Upper lobe of right lung (tissue), 1 donor: ENCODE results near the gene NISCH. TPM values are rescaled to one million over a fixed set of nuclear protein-coding genes. Genes with fewer than 3 reads are reported as not detected.

Source experiments
- ATAC-seq: fragments of 200-7000 bp; cut with Tn5 transposase; one replicate; pipeline ENCODE4 v1.9.1; 2020; ENCODE audit warnings: mild to moderate bottlenecking, moderate library complexity
- DNase-seq: peaks from one replicate; pipeline ENCODE4 v3.0.0-alpha.2; 2020
- H3K27ac ChIP-seq: fragments of 200-600 bp; one replicate; pipeline ENCODE4 v1.8.0; 2022
- H3K27me3 ChIP-seq: fragments of 200-600 bp; one replicate; pipeline ENCODE4 v1.8.0; 2022; ENCODE audit warnings: mild to moderate bottlenecking
- H3K36me3 ChIP-seq: fragments of 200-600 bp; one replicate; pipeline ENCODE4 v1.8.0; 2022
- H3K4me1 ChIP-seq: fragments of 200-600 bp; one replicate; pipeline ENCODE4 v1.8.0; 2022
- H3K4me3 ChIP-seq: fragments of 200-600 bp; one replicate; pipeline ENCODE4 v1.8.0; 2022; ENCODE audit warnings: mild to moderate bottlenecking
- H3K9me3 ChIP-seq: fragments of 200-600 bp; one replicate; pipeline ENCODE4 v1.8.0; 2022
- intact Hi-C: fragments of 100-400 bp; cut with DNase I; formaldehyde crosslinking; loops from one replicate; pipeline ENCODE4 v1.11.0; 2022
- total RNA-seq: library from RNA; stranded (reverse); fragmentation: NEBNext Ultra II Directional; extraction: Animal tissue kit (Norgen Biotek cat#: 25700); gene quantifications from one replicate; pipeline ENCODE4 v1.2.1, GENCODE V29; 2021
- TF ChIP-seq, protein P1 (sequence below): fragments of 200-600 bp; IDR thresholded peaks from one replicate; pipeline ENCODE4 v1.8.0; 2022; ENCODE audit warnings: antibody characterized with exemption
- donor health status: DM: no; HTN: yes; CAD: no; lungs with severe emphysema.

NISCH gene
- total RNA-seq, 1 donor from 2014 or later: 94.6 TPM

- H3K27me3 ChIP-seq: no peaks in the 10 kb centered on the region
- no peak overlapping the region for H3K4me3 ChIP-seq
- peaks cover 97% of the 10 kb centered on the region for H3K36me3 ChIP-seq
- H3K4me1 ChIP-seq: peaks cover 4% of the 10 kb centered on the region
- DNase-seq (peak; percentile 50), ATAC-seq (no peak)
- TF ChIP-seq, protein P1, sequence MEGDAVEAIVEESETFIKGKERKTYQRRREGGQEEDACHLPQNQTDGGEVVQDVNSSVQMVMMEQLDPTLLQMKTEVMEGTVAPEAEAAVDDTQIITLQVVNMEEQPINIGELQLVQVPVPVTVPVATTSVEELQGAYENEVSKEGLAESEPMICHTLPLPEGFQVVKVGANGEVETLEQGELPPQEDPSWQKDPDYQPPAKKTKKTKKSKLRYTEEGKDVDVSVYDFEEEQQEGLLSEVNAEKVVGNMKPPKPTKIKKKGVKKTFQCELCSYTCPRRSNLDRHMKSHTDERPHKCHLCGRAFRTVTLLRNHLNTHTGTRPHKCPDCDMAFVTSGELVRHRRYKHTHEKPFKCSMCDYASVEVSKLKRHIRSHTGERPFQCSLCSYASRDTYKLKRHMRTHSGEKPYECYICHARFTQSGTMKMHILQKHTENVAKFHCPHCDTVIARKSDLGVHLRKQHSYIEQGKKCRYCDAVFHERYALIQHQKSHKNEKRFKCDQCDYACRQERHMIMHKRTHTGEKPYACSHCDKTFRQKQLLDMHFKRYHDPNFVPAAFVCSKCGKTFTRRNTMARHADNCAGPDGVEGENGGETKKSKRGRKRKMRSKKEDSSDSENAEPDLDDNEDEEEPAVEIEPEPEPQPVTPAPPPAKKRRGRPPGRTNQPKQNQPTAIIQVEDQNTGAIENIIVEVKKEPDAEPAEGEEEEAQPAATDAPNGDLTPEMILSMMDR: no peak
- intact Hi-C loops: loop anchor here (10.0 kb wide), 1 partner anchor 48 kb away; no protein-coding TSS in a partner anchor
- no peaks in the 10 kb centered on the region for H3K9me3 ChIP-seq
- no peak overlapping the region for H3K27ac ChIP-seq
Observed at GRCh38 chr3:52477076-52477795, 21.8 kb downstream of the NISCH start.

GRCh38 chr3:52477796-52478095 lies 22.3 kb downstream of the NISCH start:
- intact Hi-C loops: loop anchor here (10.0 kb wide), 1 partner anchor 47 kb away; no protein-coding TSS in a partner anchor
- TF ChIP-seq, protein P1: no peak
- H3K9me3 ChIP-seq: no peaks in the 10 kb centered on the region
- no peak overlapping the region for H3K27ac ChIP-seq
- H3K36me3 ChIP-seq: peaks cover 97% of the 10 kb centered on the region
- ATAC-seq (no peak), DNase-seq (no peak)
- no peaks in the 10 kb centered on the region for H3K4me1 ChIP-seq
- no peaks in the 10 kb centered on the region for H3K27me3 ChIP-seq
- H3K4me3 ChIP-seq: no peak overlapping the region

DNA sequence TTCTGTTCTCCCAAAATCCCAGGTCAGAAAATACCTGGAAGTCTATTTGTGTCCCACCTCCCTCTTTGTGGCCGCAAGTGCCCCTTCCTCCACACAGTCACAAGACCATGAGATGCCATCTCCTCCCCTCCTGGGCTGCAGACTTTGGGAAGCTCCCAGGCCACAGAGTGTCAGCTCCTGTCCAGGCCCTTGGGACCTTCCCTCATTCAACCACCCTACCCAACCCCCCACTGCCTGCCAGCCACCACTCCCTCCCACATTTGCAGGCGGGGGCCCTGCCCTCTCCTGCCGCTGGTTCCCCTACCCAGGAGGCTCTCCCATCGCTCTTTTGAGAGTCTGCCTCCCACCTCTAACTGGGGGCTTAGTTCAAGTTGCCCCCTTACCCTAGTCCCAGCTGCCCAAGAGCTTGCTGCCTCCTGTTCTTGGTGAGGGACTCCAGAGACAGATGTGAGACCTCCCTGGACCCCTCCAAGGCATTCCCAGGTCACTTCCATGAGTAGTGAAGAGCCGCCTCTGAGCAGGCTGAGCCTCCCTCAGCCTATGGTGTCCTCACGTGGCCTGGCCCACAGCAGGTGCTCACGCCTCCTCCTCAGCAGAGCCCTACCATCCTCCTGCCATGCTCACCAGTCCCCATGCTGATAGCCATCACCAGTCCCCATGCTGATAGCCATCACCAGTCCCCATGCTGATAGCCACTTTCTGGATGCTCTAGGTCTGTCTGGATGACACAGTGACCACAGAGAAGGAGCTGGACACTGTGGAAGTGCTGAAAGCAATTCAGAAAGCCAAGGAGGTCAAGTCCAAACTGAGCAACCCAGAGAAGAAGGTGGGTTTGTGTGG lies 23.9 kb downstream of the NISCH start:
- Histone ChIP-seq H3K36me3 (peaks cover 87% of the 10 kb centered on the region), H3K4me3 (no peak overlapping the region), H3K4me1 (peaks cover 8% of the 10 kb centered on the region), H3K27me3 (no peaks in the 10 kb centered on the region), H3K27ac (no peak overlapping the region), H3K9me3 (no peaks in the 10 kb centered on the region)
- DNase-seq: no peak
- TF ChIP-seq, protein P1: no peak
- no peak for ATAC-seq
- intact Hi-C loops: loop anchor here (10.0 kb wide), 1 partner anchor 46 kb away; no protein-coding TSS in a partner anchor

DNA sequence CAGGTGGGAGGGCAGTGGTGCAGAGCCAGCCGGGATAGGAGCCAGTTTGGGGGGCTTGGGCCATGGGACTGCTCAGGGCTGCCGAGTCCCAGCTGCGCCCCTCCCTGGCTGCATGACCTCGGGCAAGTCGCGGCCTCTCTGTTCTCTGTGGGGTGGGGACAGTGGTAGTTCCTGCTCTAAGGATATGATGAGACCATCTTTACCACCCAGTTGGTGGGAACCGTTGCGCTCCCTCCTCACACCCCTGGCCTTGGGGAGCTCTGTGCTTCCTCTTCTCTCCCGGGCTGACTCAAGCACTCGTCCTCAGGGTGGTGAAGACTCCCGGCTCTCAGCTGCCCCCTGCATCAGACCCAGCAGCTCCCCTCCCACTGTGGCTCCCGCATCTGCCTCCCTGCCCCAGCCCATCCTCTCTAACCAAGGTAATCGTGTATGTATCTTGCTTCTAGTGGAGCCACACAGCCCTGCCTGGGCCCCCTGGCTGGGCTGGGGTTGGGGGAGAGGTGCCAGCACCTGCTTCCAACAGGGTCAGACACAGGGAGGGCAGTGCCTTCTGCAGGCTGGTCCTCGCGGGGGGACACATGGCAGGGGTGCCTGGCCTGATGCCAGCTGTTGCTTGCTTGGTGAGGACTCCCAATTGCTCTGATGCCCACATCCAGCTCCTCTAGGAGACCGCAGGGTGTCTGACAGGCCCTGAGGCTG lies 24.6 kb downstream of the NISCH start:
- intact Hi-C loops: loop anchor here (10.0 kb wide), 1 partner anchor 45 kb away; no protein-coding TSS in a partner anchor
- H3K36me3 ChIP-seq: peaks cover 81% of the 10 kb centered on the region
- no peak overlapping the region for H3K27ac ChIP-seq

More for the DNA sequence above, 24.6 kb downstream of the NISCH start:
- DNase-seq: peak; percentile 58
- ATAC-seq: no peak
- Histone ChIP-seq H3K27me3 (no peaks in the 10 kb centered on the region), H3K4me3 (no peak overlapping the region), H3K9me3 (no peaks in the 10 kb centered on the region), H3K4me1 (peaks cover 14% of the 10 kb centered on the region)
- TF ChIP-seq, protein P1: no peak
